Neural cell (in vitro differentiated cells): ENCODE results near the gene TECPR2. TPM values are rescaled to one million over a fixed set of nuclear protein-coding genes. Genes with fewer than 3 reads are reported as not detected.

Experiments
- H2AFZ ChIP-seq: fragments of 200-600, 300-800 bp; sonication (generic), shearing (Covaris generic); 2 replicates; pipeline ENCODE4 v1.6.0; 2014; ENCODE audit warnings: low read depth, mild to moderate bottlenecking, antibody characterized with exemption, low read length, moderate library complexity
- H3F3A ChIP-seq: fragments of 200-600 bp; shearing (Covaris generic); 2 replicates; pipeline ENCODE4 v1.6.1; 2016; ENCODE audit warnings: mild to moderate bottlenecking, moderate library complexity, mixed read lengths, antibody characterized with exemption, low read length; ENCODE audit not compliant: insufficient read depth, poor library complexity, severe bottlenecking
- H3K27ac ChIP-seq: fragments of 200-600, 300-800 bp; sonication (generic), shearing (Covaris generic); 2 replicates; pipeline ENCODE4 v1.5.1; 2014; ENCODE audit warnings: mild to moderate bottlenecking, low read length, moderate library complexity
- H3K27me3 ChIP-seq: fragments of 300-800, 200-600 bp; sonication (generic), shearing (Covaris generic); 2 replicates; pipeline ENCODE4 v1.6.0; 2014; ENCODE audit warnings: mild to moderate bottlenecking, low read depth, low read length, moderate library complexity; ENCODE audit not compliant: insufficient read depth
- H3K36me3 ChIP-seq: fragments of 300-800, 200-600 bp; sonication (generic), shearing (Covaris generic); 2 replicates; pipeline ENCODE4 v1.5.1; 2014; ENCODE audit warnings: mild to moderate bottlenecking, antibody characterized with exemption, low read length, moderate library complexity; ENCODE audit not compliant: insufficient read depth
- H3K4me2 ChIP-seq: fragments of 300-800, 200-600 bp; sonication (generic), shearing (Covaris generic); 2 replicates; pipeline ENCODE4 v1.6.0; 2014; ENCODE audit warnings: mild to moderate bottlenecking, low read length
- H3K4me3 ChIP-seq: fragments of 300-800, 200-600 bp; sonication (generic), shearing (Covaris generic); 2 replicates; pipeline ENCODE4 v1.5.1; 2014; ENCODE audit warnings: mild to moderate bottlenecking, low read length, moderate library complexity
- H3K79me2 ChIP-seq: fragments of 200-600 bp; shearing (Covaris generic); replicated peaks from 2 replicates; pipeline ENCODE4 v1.6.0; 2014; ENCODE audit warnings: mild to moderate bottlenecking, low read length, moderate library complexity; ENCODE audit not compliant: insufficient read depth
- H3K9ac ChIP-seq: fragments of 300-800, 200-600 bp; sonication (generic), shearing (Covaris generic); 2 replicates; pipeline ENCODE4 v1.6.1; 2016; ENCODE audit warnings: mild to moderate bottlenecking, low read length, mixed read lengths
- H3K9me2 ChIP-seq: fragments of 200-600 bp; shearing (Covaris generic); 2 replicates; pipeline ENCODE4 v1.6.1; 2016; ENCODE audit warnings: mild to moderate bottlenecking, low read length, mixed read lengths; ENCODE audit not compliant: insufficient read depth
- H3K9me3 ChIP-seq: fragments of 200-600, 300-800 bp; sonication (generic), shearing (Covaris generic); 2 replicates; pipeline ENCODE4 v1.6.1; 2016; ENCODE audit warnings: mild to moderate bottlenecking, mixed run types, low read length, moderate library complexity, mixed read lengths
- H4K20me1 ChIP-seq: fragments of 200-600 bp; shearing (Covaris generic); 2 replicates; pipeline ENCODE4 v1.6.1; 2016; ENCODE audit warnings: mild to moderate bottlenecking, mixed run types; ENCODE audit not compliant: insufficient read depth
- EP300 ChIP-seq: fragments of 450-650 bp; conservative IDR thresholded peaks from 2 replicates; pipeline ENCODE4 v1.6.1; 2014; ENCODE audit warnings: antibody characterized with exemption, mild to moderate bottlenecking, moderate library complexity; ENCODE audit not compliant: poor library complexity, severe bottlenecking
- EZH2 ChIP-seq: fragments of 200-600, 300-800 bp; shearing (Covaris generic), sonication (generic); IDR thresholded peaks from 2 replicates; pipeline ENCODE4 v1.6.1; 2014; ENCODE audit warnings: antibody characterized with exemption, low read length, borderline replicate concordance, mild to moderate bottlenecking; ENCODE audit not compliant: insufficient read depth, poor library complexity, severe bottlenecking
- MXI1 ChIP-seq: fragments of 450-650 bp; conservative IDR thresholded peaks from 2 replicates; pipeline ENCODE4 v1.6.1; 2014; ENCODE audit warnings: antibody characterized with exemption, mild to moderate bottlenecking; ENCODE audit not compliant: poor library complexity, severe bottlenecking
- POLR2AphosphoS5 ChIP-seq: IDR thresholded peaks from 2 replicates; pipeline ENCODE4 v1.6.1; 2012
- RAD21 ChIP-seq: fragments of 450-650 bp; conservative IDR thresholded peaks from 2 replicates; pipeline ENCODE4 v1.6.1; 2014; ENCODE audit warnings: antibody characterized with exemption, mild to moderate bottlenecking, moderate library complexity
- REST ChIP-seq: IDR thresholded peaks from 2 replicates; pipeline ENCODE4 v1.6.1; 2012; ENCODE audit warnings: borderline replicate concordance
- SMC3 ChIP-seq: fragments of 450-650 bp; conservative IDR thresholded peaks from 2 replicates; pipeline ENCODE4 v1.6.1; 2014; ENCODE audit warnings: antibody characterized with exemption, mild to moderate bottlenecking, moderate library complexity; ENCODE audit not compliant: poor library complexity
- TAF1 ChIP-seq: IDR thresholded peaks from 2 replicates; pipeline ENCODE4 v1.6.1; 2012; ENCODE audit warnings: low read depth
- polyA plus RNA-seq: library from polyadenylated mRNA; depleted of rRNA; stranded (reverse); fragments of >200 nt; gene quantifications from 2 replicates; pipeline ENCODE4 v1.2.3, GENCODE V29; 2014
- TF ChIP-seq, protein P1 (sequence below): fragments of 450-650 bp; IDR thresholded peaks from 2 replicates; pipeline ENCODE4 v1.5.1; 2014; ENCODE audit warnings: antibody characterized with exemption, mild to moderate bottlenecking, moderate library complexity; ENCODE audit not compliant: poor library complexity, severe bottlenecking

Gene TECPR2
- polyA plus RNA-seq, 1 donor from 2014 or later, result 7.0 TPM

DNA sequence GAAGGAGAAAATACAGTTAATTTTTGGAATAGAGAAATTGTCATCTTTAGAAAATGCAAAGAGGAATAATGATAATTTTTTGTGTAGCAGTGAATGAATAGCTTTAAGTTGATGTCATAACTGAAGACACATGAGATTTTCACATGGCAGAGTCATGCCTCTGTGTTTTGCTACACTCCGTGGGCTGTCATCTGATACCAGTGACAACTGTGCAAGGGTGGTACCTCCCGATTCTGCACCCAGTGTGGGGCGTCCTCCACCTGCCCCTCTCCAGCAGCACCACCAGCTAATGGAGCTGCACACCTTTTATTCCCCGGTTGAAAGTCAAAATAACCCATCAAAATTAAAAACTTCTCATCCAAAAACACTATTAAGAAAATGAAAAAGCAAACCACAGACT, 99.7 kb downstream of the TECPR2 start:
- no peaks in the 10 kb centered on the region for H3K36me3 ChIP-seq
- H3K27me3 ChIP-seq, result no peaks in the 10 kb centered on the region
- no peaks in the 10 kb centered on the region for H3K79me2 ChIP-seq
- H3K4me2 ChIP-seq, result no peak overlapping the region
- H3K9ac ChIP-seq, result no peak overlapping the region
- no peaks in the 10 kb centered on the region for H4K20me1 ChIP-seq
- no peak overlapping the region for H3K4me3 ChIP-seq
- H3K9me2 ChIP-seq, result no peaks in the 10 kb centered on the region
- H2AFZ ChIP-seq, result no peak overlapping the region
- no peak overlapping the region for H3K27ac ChIP-seq
- H3K9me3 ChIP-seq, result no peaks in the 10 kb centered on the region
- no peak for TF ChIP-seq TAF1
- TF ChIP-seq POLR2AphosphoS5, result no peak
- TF ChIP-seq EZH2, result no peak
- TF ChIP-seq SMC3, result no peak
- no peak for TF ChIP-seq EP300
- H3F3A ChIP-seq, result no peaks in the 10 kb centered on the region

DNA sequence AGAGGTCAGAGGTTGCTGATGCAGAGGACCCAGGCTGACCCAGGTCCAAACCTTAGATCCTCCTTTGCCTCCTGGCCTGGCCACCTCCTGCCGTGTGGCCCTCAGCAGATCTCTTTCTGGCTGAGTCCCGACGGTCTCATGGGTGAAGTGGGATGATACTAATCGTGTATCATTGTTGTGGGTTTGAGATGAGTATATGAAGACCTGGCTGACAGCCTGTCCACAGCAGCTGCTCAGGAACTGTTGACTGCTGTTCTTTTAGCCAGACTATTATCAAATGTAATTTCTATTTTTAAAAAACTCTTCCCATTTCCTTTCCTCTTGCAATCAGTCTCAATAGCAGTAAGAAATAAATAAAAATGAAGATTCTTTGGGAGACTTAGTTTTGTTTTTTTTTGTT, 101.3 kb downstream of the TECPR2 start:
- H3K4me2 ChIP-seq, result no peak overlapping the region
- H3K36me3 ChIP-seq, result no peaks in the 10 kb centered on the region

GRCh38 chr14:102464846-102465341, 102.2 kb downstream of the TECPR2 start:
- H3K27me3 ChIP-seq, result no peaks in the 10 kb centered on the region
- no peaks in the 10 kb centered on the region for H3K9me2 ChIP-seq
- H4K20me1 ChIP-seq, result no peaks in the 10 kb centered on the region
- H3K36me3 ChIP-seq, result no peaks in the 10 kb centered on the region
- H3K27ac ChIP-seq, result no peak overlapping the region
- no peak overlapping the region for H3K4me2 ChIP-seq
- H3K4me3 ChIP-seq, result no peak overlapping the region
- no peak for TF ChIP-seq POLR2AphosphoS5
- TF ChIP-seq MXI1, result no peak
- TF ChIP-seq, protein P1, sequence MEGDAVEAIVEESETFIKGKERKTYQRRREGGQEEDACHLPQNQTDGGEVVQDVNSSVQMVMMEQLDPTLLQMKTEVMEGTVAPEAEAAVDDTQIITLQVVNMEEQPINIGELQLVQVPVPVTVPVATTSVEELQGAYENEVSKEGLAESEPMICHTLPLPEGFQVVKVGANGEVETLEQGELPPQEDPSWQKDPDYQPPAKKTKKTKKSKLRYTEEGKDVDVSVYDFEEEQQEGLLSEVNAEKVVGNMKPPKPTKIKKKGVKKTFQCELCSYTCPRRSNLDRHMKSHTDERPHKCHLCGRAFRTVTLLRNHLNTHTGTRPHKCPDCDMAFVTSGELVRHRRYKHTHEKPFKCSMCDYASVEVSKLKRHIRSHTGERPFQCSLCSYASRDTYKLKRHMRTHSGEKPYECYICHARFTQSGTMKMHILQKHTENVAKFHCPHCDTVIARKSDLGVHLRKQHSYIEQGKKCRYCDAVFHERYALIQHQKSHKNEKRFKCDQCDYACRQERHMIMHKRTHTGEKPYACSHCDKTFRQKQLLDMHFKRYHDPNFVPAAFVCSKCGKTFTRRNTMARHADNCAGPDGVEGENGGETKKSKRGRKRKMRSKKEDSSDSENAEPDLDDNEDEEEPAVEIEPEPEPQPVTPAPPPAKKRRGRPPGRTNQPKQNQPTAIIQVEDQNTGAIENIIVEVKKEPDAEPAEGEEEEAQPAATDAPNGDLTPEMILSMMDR, result no peak
- no peak for TF ChIP-seq SMC3
- no peak for TF ChIP-seq EZH2
- no peak for TF ChIP-seq TAF1
- no peak for TF ChIP-seq REST
- TF ChIP-seq EP300, result no peak
- TF ChIP-seq RAD21, result no peak
- H3K79me2 ChIP-seq, result no peaks in the 10 kb centered on the region
- H3F3A ChIP-seq, result no peaks in the 10 kb centered on the region
- H3K9ac ChIP-seq, result no peak overlapping the region
- no peaks in the 10 kb centered on the region for H3K9me3 ChIP-seq
- H2AFZ ChIP-seq, result no peak overlapping the region

More for the DNA sequence above, 101.3 kb downstream of the TECPR2 start:
- Histone ChIP-seq H3K79me2 (no peaks in the 10 kb centered on the region), H3K9me3 (no peaks in the 10 kb centered on the region), H3K4me3 (no peak overlapping the region), H3K27me3 (no peaks in the 10 kb centered on the region), H4K20me1 (no peaks in the 10 kb centered on the region), H3K27ac (no peak overlapping the region), H3F3A (no peaks in the 10 kb centered on the region), H2AFZ (no peak overlapping the region), H3K9me2 (no peaks in the 10 kb centered on the region), H3K9ac (no peak overlapping the region)
- TF ChIP-seq EP300, result no peak
